ENCODE results near the gene GCGR.

The GCGR gene

DNA sequence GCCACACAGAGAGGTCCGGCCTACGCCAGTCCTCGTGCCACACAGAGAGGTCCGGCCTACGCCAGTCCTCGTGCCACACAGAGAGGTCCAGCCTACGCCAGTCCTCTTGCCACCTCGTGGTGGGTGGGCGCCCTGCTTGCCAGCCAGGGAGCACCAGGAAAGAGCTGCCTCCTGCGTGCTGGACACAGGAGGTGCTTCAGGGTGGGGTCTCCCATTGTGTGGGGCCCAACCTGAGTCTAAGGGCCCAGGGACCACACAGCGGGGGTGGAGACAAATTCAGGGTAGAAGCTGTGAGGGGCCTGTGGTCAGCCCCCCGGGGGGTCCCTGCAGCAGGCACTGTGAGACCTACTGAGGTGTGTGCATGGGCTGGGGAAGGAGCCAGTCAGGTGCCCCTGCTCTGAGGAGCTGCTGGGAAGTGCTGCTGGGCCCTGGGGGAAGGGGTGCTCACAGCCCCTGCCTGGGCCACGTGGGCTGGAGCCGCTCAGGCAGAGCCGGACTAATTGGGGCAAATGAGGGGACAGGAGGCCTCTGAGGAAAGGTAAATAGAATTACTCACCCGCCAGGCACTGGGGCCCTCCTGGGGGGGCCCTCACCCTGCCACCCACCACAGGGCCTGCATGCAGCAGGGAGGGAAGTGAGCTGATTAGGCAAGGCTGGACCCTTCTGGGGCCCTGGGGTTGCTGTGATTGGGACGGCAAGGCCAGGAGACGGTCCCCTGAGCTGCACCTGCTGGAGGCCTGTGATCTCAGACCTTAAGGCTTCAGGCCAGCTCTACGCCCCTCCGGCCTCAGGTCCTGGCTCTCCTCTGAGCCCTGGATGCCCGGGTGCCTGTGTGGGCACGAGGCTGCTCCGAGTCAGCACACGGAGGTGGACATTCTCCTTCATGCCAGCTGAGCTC, 11.0 kb downstream of the GCGR start (continued):
- TF ChIP-seq ZNF548 (tag by site-specific recombination; IDR thresholded peaks at IDR 0.05) = no peak
- TF ChIP-seq ZNF121 (tag by site-specific recombination; IDR thresholded peaks at IDR 0.05) = no peak
- peak; percentile 80 for TF ChIP-seq ZFP69B (tag by site-specific recombination; IDR thresholded peaks at IDR 0.05)
- TF ChIP-seq ZFP3 (tag by site-specific recombination; IDR thresholded peaks at IDR 0.05; ENCODE audit: low read depth) = no peak
- 0 out of 2 replicates have a peak, but pooled peaks have one; percentile 41 for TF ChIP-seq ZNF266 (tag by site-specific recombination; IDR thresholded peaks at IDR 0.05; ENCODE audit: low read depth)
- 0 out of 2 replicates have a peak, but pooled peaks have one; percentile 6 for TF ChIP-seq SP3 (tag by site-specific recombination; IDR thresholded peaks at IDR 0.05)
- TF ChIP-seq, protein P1, sequence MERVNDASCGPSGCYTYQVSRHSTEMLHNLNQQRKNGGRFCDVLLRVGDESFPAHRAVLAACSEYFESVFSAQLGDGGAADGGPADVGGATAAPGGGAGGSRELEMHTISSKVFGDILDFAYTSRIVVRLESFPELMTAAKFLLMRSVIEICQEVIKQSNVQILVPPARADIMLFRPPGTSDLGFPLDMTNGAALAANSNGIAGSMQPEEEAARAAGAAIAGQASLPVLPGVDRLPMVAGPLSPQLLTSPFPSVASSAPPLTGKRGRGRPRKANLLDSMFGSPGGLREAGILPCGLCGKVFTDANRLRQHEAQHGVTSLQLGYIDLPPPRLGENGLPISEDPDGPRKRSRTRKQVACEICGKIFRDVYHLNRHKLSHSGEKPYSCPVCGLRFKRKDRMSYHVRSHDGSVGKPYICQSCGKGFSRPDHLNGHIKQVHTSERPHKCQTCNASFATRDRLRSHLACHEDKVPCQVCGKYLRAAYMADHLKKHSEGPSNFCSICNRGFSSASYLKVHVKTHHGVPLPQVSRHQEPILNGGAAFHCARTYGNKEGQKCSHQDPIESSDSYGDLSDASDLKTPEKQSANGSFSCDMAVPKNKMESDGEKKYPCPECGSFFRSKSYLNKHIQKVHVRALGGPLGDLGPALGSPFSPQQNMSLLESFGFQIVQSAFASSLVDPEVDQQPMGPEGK (tag by site-specific recombination; IDR thresholded peaks at IDR 0.05) = peak; percentile 89
- no peak for TF ChIP-seq BCL11B (tag by site-specific recombination; IDR thresholded peaks at IDR 0.05; ENCODE audit: low read depth)
- TF ChIP-seq KLF8 (tag by site-specific recombination; IDR thresholded peaks at IDR 0.05) = no peak
- peak; percentile 80 for TF ChIP-seq ZBTB20 (tag by site-specific recombination; IDR thresholded peaks at IDR 0.05)
- no peak for TF ChIP-seq ZNF704 (tag by site-specific recombination; IDR thresholded peaks at IDR 0.05)
- no peak for TF ChIP-seq TRIM28 (IDR thresholded peaks at IDR 0.05; ENCODE audit: borderline replicate concordance, low read length)
- TF ChIP-seq ZNF600 (tag by site-specific recombination; IDR thresholded peaks at IDR 0.05) = peak; percentile 69; the same call in 1 of the 2 replicates
- TF ChIP-seq, protein P2, sequence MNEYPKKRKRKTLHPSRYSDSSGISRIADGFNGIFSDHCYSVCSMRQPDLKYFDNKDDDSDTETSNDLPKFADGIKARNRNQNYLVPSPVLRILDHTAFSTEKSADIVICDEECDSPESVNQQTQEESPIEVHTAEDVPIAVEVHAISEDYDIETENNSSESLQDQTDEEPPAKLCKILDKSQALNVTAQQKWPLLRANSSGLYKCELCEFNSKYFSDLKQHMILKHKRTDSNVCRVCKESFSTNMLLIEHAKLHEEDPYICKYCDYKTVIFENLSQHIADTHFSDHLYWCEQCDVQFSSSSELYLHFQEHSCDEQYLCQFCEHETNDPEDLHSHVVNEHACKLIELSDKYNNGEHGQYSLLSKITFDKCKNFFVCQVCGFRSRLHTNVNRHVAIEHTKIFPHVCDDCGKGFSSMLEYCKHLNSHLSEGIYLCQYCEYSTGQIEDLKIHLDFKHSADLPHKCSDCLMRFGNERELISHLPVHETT (tag by site-specific recombination; IDR thresholded peaks at IDR 0.05) = no peak
- TF ChIP-seq KLF16 (tag by site-specific recombination; IDR thresholded peaks at IDR 0.05) = 0 out of 2 replicates have a peak, but pooled peaks have one; percentile 23
- no peak for TF ChIP-seq ZNF202 (tag by site-specific recombination; IDR thresholded peaks at IDR 0.05; ENCODE audit: borderline replicate concordance)
- no peak for TF ChIP-seq ZNF768 (tag by site-specific recombination; IDR thresholded peaks at IDR 0.05)
- no peak for TF ChIP-seq ZNF324 (tag by site-specific recombination; IDR thresholded peaks at IDR 0.05)
- TF ChIP-seq ZNF560 (tag by site-specific recombination; IDR thresholded peaks at IDR 0.05; ENCODE audit: borderline replicate concordance) = no peak
- no peak for TF ChIP-seq ZNF350 (tag by site-specific recombination; IDR thresholded peaks at IDR 0.05)
- TF ChIP-seq, protein P3, sequence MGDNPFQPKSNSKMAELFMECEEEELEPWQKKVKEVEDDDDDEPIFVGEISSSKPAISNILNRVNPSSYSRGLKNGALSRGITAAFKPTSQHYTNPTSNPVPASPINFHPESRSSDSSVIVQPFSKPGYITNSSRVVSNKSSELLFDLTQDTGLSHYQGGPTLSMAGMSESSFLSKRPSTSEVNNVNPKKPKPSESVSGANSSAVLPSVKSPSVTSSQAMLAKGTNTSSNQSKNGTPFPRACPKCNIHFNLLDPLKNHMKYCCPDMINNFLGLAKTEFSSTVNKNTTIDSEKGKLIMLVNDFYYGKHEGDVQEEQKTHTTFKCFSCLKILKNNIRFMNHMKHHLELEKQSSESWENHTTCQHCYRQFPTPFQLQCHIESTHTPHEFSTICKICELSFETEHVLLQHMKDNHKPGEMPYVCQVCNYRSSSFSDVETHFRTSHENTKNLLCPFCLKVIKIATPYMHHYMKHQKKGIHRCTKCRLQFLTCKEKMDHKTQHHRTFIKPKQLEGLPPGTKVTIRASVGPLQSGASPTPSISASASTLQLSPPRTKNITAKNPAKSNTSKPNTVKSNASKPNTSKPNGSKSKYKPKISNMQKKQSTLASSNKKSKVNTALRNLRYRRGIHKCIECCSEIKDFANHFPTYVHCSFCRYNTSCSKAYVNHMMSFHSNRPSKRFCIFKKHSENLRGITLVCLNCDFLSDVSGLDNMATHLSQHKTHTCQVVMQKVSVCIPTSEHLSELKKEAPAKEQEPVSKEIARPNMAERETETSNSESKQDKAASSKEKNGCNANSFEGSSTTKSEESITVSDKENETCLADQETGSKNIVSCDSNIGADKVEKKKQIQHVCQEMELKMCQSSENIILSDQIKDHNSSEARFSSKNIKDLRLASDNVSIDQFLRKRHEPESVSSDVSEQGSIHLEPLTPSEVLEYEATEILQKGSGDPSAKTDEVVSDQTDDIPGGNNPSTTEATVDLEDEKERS (tag by site-specific recombination; IDR thresholded peaks at IDR 0.05) = no peak
- TF ChIP-seq GLIS1 (tag by site-specific recombination; IDR thresholded peaks at IDR 0.05) = peak; percentile 100
- TF ChIP-seq ZNF133 (tag by site-specific recombination; IDR thresholded peaks at IDR 0.05) = no peak
- TF ChIP-seq, protein P4, sequence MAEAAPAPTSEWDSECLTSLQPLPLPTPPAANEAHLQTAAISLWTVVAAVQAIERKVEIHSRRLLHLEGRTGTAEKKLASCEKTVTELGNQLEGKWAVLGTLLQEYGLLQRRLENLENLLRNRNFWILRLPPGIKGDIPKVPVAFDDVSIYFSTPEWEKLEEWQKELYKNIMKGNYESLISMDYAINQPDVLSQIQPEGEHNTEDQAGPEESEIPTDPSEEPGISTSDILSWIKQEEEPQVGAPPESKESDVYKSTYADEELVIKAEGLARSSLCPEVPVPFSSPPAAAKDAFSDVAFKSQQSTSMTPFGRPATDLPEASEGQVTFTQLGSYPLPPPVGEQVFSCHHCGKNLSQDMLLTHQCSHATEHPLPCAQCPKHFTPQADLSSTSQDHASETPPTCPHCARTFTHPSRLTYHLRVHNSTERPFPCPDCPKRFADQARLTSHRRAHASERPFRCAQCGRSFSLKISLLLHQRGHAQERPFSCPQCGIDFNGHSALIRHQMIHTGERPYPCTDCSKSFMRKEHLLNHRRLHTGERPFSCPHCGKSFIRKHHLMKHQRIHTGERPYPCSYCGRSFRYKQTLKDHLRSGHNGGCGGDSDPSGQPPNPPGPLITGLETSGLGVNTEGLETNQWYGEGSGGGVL (tag by site-specific recombination; IDR thresholded peaks at IDR 0.05) = peak; percentile 95
- TF ChIP-seq GLIS2 (tag by site-specific recombination; IDR thresholded peaks at IDR 0.05) = peak; percentile 84
- peak; percentile 24; the same call in 1 of the 2 replicates for TF ChIP-seq ZNF394 (tag by site-specific recombination; IDR thresholded peaks at IDR 0.05; ENCODE audit: borderline replicate concordance)
- 0 out of 2 replicates have a peak, but pooled peaks have one; percentile 35 for TF ChIP-seq ZNF10 (tag by site-specific recombination; IDR thresholded peaks at IDR 0.05)
- TF ChIP-seq OVOL3 (tag by site-specific recombination; IDR thresholded peaks at IDR 0.05) = no peak
